ENCODE measurements around the gene NTF3.

NTF3 gene

GRCh38 chr12:5390174-5390799 lies 41.6 kb upstream of the NTF3 start:
- H3K4me2 ChIP-seq (ENCODE audit: low read depth, low read length, poor library complexity, severe bottlenecking): no peak overlapping the region
- H3K36me3 ChIP-seq (ENCODE audit: insufficient read depth, low read length): no peaks in the 10 kb centered on the region
- no peak overlapping the region for H3K4me3 ChIP-seq (ENCODE audit: low read length, poor library complexity, severe bottlenecking)
- H3F3A ChIP-seq (ENCODE audit: low read depth): no peaks in the 10 kb centered on the region
- H3K27me3 ChIP-seq (ENCODE audit: insufficient read depth, low read length, poor library complexity, severe bottlenecking): no peaks in the 10 kb centered on the region
- H3K9me3 ChIP-seq (ENCODE audit: insufficient read depth, low read depth, low read length): no peaks in the 10 kb centered on the region
- H3K9ac ChIP-seq (ENCODE audit: low read depth, low read length, poor library complexity, severe bottlenecking): no peak overlapping the region
- no peak overlapping the region for H2AFZ ChIP-seq (ENCODE audit: low read length)
- TF ChIP-seq EZH2phosphoT487 (IDR thresholded peaks at IDR 0.05; ENCODE audit: borderline replicate concordance): no peak
- TF ChIP-seq CTCF (conservative IDR thresholded peaks at IDR 0.05; ENCODE audit: low read length): no peak
- H3K79me2 ChIP-seq (ENCODE audit: insufficient read depth, low read length): no peaks in the 10 kb centered on the region
- no peaks in the 10 kb centered on the region for H4K20me1 ChIP-seq (ENCODE audit: insufficient read depth, low read length, poor library complexity, severe bottlenecking)
- H3K4me1 ChIP-seq (ENCODE audit: insufficient read depth, low read length, poor library complexity, severe bottlenecking): no peaks in the 10 kb centered on the region
- H3K9me2 ChIP-seq (replicated peaks; ENCODE audit: low read depth, low read length): no peaks in the 10 kb centered on the region

GRCh38 chr12:5391653-5392052 lies 40.3 kb upstream of the NTF3 start:
- no peaks in the 10 kb centered on the region for H3K9me2 ChIP-seq (replicated peaks; ENCODE audit: low read depth, low read length)
- H3K36me3 ChIP-seq (ENCODE audit: insufficient read depth, low read length): no peaks in the 10 kb centered on the region
- H3K27me3 ChIP-seq (ENCODE audit: insufficient read depth, low read length, poor library complexity, severe bottlenecking): no peaks in the 10 kb centered on the region
- no peak overlapping the region for H2AFZ ChIP-seq (ENCODE audit: low read length)
- H3K79me2 ChIP-seq (ENCODE audit: insufficient read depth, low read length): no peaks in the 10 kb centered on the region
- no peak overlapping the region for H3K4me3 ChIP-seq (ENCODE audit: low read length, poor library complexity, severe bottlenecking)
- no peak for TF ChIP-seq EZH2phosphoT487 (IDR thresholded peaks at IDR 0.05; ENCODE audit: borderline replicate concordance)
- TF ChIP-seq CTCF (conservative IDR thresholded peaks at IDR 0.05; ENCODE audit: low read length): no peak
- H3K4me2 ChIP-seq (ENCODE audit: low read depth, low read length, poor library complexity, severe bottlenecking): no peak overlapping the region
- H3K9me3 ChIP-seq (ENCODE audit: insufficient read depth, low read depth, low read length): no peaks in the 10 kb centered on the region
- H4K20me1 ChIP-seq (ENCODE audit: insufficient read depth, low read length, poor library complexity, severe bottlenecking): no peaks in the 10 kb centered on the region
- no peaks in the 10 kb centered on the region for H3F3A ChIP-seq (ENCODE audit: low read depth)
- no peak overlapping the region for H3K9ac ChIP-seq (ENCODE audit: low read depth, low read length, poor library complexity, severe bottlenecking)
- H3K4me1 ChIP-seq (ENCODE audit: insufficient read depth, low read length, poor library complexity, severe bottlenecking): no peaks in the 10 kb centered on the region

GRCh38 chr12:5392961-5393360 lies 38.9 kb upstream of the NTF3 start:
- Histone ChIP-seq H3K9ac (ENCODE audit: low read depth, low read length, poor library complexity, severe bottlenecking) (no peak overlapping the region), H3F3A (ENCODE audit: low read depth) (no peaks in the 10 kb centered on the region), H3K4me3 (ENCODE audit: low read length, poor library complexity, severe bottlenecking) (no peak overlapping the region), H2AFZ (ENCODE audit: low read length) (no peak overlapping the region), H3K4me1 (ENCODE audit: insufficient read depth, low read length, poor library complexity, severe bottlenecking) (no peaks in the 10 kb centered on the region), H3K4me2 (ENCODE audit: low read depth, low read length, poor library complexity, severe bottlenecking) (no peak overlapping the region), H3K27me3 (ENCODE audit: insufficient read depth, low read length, poor library complexity, severe bottlenecking) (no peaks in the 10 kb centered on the region), H4K20me1 (ENCODE audit: insufficient read depth, low read length, poor library complexity, severe bottlenecking) (no peaks in the 10 kb centered on the region), H3K79me2 (ENCODE audit: insufficient read depth, low read length) (no peaks in the 10 kb centered on the region), H3K36me3 (ENCODE audit: insufficient read depth, low read length) (no peaks in the 10 kb centered on the region), H3K9me3 (ENCODE audit: insufficient read depth, low read depth, low read length) (no peaks in the 10 kb centered on the region), H3K9me2 (replicated peaks; ENCODE audit: low read depth, low read length) (no peaks in the 10 kb centered on the region)
- TF ChIP-seq EZH2phosphoT487 (IDR thresholded peaks at IDR 0.05; ENCODE audit: borderline replicate concordance) (no peak), CTCF (conservative IDR thresholded peaks at IDR 0.05; ENCODE audit: low read length) (no peak)

Measured in Loucy (cell line).